ENCODE data around the gene POLD3.

POLD3 gene
- 8.7 to 34.1 reads per million in 2 donors for total RNA-seq

GRCh38 chr11:74592441-74593362 is at the start of gene POLD3:
Gene POLD3 (plus strand): TSS chr11:74592582. CDS start chr11:74592659, 77 bp downstream.
- DNase-seq = peak; percentile 89

DNA sequence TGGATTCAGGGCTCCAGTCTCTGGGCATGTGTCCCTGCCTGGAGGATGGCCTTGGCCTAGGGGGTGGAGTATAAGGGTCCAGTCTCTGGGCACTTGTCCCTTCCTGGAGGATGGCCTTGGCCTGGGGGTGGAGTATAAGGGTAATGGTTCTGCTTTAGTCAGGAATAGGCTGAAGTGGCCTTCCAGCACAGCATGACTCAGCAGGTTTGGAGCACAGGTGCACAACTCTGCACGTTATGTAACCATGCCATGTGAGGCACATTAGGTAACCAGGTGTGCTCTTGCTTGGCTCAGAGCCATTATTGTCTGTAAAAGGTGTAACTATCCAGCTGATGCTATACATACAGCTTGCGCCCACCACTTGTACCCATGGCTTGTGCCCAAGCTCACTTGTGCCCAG is 48.4 kb upstream of the POLD3 start:
- DNase-seq = no peak

GRCh38 chr11:74546752-74547151 is 45.6 kb upstream of the POLD3 start:
- DNase-seq = no peak

GRCh38 chr11:74550991-74551753 is 41.2 kb upstream of the POLD3 start:
- DNase-seq = no peak

DNA sequence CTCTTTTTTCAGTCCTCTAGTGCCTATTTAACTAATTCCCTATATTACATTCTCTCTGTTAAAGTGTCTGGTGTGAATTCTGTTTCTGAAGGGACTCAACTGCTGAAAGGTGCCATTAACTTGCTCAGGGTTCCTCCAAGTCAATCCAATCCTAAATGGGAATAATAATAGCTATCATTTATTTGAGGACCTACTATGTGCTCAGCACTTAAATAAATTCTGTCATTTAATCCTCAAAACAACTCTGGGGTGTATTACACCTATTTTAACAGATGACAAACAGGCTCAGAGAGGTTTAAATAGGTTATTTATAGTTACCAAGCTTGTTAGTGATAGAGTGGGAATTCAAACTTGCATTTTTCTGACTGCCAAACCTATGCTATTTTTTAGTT is 40.6 kb upstream of the POLD3 start:
- DNase-seq = no peak

GRCh38 chr11:74557526-74557925 is 34.9 kb upstream of the POLD3 start:
- no peak for DNase-seq

DNA sequence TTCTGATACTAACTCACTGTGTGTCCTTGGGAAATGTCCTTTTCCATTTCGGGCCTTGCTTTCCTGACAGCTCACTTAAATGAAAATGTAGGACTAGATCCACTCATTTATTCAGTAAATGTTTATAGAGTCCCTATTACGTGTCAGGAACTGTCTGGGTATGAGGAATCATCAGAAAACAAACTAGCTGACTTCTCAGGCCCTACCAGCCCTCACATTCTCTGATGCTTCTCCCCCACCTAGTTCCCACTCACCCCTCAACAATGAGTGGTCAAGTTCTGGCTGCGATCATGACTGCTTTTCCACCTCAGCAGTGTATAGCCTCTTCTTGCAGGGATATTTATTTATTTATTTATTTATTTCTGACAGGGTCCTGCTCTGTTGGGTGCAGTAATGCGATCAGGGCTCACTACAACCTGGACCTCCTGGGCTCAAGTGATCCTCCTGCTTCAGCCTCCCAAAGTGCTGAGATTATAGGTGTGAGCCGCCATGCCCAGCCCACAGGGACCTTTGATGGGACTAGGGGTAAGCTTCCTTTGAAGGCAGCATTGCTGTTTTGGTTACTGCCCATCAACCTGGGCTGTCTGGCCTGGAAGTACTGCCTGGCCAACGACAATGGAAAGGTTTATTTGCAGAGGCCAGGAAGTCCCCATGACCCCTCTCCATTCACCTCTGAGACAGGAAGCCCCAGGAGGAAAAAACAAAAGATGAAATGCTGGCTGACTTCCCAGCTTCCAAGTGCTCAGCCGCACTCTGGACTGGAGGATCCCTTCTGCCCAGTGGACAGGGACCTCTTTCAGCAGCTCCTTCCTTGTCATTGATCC is 33.1 kb upstream of the POLD3 start:
- no peak for DNase-seq

GRCh38 chr11:74559934-74560309 is 32.5 kb upstream of the POLD3 start:
- no peak for DNase-seq

GRCh38 chr11:74566146-74566960 is 26.0 kb upstream of the POLD3 start:
- no peak for DNase-seq

GRCh38 chr11:74568028-74568427 is 24.4 kb upstream of the POLD3 start:
- no peak for DNase-seq

GRCh38 chr11:74570266-74571061 is 21.9 kb upstream of the POLD3 start:
- DNase-seq = no peak

- no peak for DNase-seq
Observed at GRCh38 chr11:74571062-74571399, 21.4 kb upstream of the POLD3 start.

DNA sequence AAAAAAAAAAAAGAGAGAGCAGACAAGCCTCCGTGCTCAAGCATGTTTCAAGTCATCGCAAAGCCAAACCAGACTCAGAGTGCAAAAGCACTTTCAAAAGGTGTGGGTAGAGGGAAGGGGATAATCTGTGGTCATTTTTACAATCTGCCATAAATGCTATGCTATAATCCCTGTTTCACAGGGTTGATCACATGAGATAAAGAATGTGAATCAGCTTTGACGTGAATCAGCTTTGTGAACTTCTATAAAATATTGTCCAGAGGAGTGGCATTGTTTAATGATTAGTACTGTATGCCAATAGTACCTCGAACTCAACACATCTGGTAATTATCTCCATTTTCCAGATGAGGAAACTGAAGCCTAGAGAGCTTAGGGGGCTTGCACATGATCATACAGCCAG is 20.0 kb upstream of the POLD3 start:
- DNase-seq = no peak

GRCh38 chr11:74574563-74574962 is 17.8 kb upstream of the POLD3 start:
- DNase-seq = no peak

DNA sequence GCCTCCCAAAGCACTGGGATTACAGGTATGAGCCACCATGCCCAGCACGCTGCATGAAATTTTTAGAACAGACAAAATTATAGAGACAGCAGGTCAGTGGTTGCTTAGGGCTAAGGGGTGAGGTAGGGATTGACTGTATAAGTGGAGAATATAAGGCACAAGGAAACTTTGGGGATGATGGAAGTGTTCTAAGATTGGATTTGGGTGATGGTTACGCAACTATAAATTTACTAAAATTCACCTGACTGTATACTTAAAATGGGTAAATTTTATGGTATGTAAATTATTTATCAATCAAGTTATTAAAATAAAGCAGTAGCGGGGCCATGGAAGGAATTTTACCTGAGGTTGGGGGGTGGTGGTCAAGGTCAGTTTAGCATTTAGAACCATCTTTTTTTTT is 16.4 kb upstream of the POLD3 start:
- DNase-seq = no peak

DNA sequence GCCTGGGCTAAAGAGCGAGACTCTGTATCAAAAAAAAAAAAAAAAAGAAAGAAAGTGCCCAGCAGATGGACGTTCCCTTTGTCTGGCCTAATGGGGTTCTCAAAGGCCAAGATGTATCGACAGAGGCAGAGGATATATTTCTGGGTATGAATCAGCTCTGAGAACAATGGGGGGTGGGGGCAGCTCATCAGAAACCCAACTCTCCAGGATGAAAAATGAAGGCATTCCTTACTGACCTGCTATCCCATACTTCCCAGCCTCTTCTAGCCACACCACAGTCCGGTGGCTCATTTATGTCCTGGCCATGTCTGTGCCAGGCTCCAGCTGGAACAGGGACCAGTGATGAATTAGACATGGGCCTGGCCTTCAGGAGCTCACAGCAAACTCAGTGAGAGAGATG is 15.2 kb upstream of the POLD3 start:
- DNase-seq = no peak

- DNase-seq = no peak
Observed at GRCh38 chr11:74577624-74578396, 14.6 kb upstream of the POLD3 start.

DNA sequence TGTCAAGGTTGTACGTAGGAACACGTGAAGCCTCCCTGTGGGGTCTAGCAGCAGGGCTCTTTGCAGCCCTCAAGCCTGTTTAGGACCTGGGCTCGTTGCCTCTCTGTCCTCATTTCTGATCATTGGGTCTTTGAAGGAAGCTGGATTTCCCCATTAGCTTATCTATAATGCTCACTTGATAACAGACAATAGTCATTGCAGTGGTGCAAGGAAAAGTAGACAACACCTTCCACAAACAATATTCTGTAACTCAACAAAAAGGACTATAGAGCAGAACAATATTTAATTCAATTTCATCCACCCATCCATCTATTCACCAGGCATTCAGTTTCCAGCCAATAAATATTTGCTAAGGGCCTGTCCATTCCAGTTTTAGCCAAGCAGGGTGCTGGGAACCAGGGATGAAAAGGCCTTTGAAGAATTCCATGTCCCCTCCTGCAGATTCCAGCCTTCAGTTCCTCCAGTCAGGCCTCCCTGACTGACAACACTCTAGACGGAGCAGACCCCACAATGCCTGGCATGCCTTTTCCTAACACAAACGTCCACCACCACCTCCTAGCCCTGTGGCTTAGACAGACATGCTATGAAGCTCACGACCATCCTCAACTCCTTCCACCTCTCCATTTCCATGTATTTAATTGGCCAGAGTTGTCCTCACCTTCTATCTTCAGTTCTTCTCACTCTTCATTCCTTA is 12.7 kb upstream of the POLD3 start:
- no peak for DNase-seq

DNA sequence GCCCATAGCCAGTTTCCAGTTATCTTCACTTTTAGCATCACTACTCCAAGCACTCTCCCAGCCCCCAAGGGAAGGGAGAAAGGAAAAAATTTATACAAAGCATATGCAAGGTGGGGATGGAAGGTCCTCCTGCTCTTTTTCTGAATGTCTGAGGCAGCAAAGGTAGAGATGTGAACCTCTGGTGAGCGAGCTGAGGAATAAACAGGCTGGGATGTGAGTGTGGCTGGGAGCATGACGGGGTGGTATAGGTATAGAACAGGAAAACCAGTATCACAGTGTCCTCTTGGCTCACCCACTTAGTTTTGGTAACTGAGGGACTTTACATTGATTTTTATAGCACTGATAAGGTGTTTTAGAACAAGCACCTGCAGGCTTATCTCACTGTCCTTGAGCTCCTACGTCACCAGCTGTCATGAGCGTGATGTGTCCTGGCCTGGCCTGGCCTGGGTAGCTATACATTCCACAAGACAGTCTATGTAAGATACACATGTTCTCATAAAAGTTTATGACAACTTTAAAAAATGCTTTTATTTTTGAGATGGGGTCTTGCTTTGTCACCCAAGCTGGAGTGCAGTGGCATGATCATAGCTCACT is 10.3 kb upstream of the POLD3 start:
- DNase-seq = no peak
